ENCODE measurements around the gene ERG. TPM values are rescaled to one million over a fixed set of nuclear protein-coding genes. Genes with fewer than 3 reads are reported as not detected.

ERG gene
- polyA plus RNA-seq, 1 donor from 2014 or later, result not detected

DNA sequence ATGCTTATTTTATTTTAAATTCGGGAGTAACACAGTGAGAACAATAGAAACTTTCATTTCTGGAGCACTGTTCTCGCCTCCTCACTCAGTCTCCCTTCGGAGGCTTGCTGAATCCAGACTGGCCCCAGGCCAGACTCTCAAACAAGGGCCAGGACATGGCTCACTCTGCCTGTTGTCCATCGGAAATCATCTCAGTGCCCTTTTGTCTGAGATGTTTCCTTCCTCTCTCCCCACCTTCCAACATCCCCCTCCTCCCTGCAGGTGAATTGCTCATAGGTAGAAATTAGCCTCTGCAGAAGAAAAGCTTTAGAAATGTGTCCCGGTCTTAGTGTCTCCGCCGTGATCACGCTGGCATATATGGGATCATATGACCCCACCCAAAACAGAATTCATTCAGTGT, 55.2 kb downstream of the ERG start:
- no peak overlapping the region for H3K27ac ChIP-seq (ENCODE audit: low read length)
- H2AFZ ChIP-seq (ENCODE audit: low read depth, low read length), result no peak overlapping the region
- H3K4me2 ChIP-seq (ENCODE audit: low read length), result no peak overlapping the region
- no peak for TF ChIP-seq EP300 (conservative IDR thresholded peaks at IDR 0.05; ENCODE audit: poor library complexity, severe bottlenecking)
- TF ChIP-seq MXI1 (conservative IDR thresholded peaks at IDR 0.05; ENCODE audit: poor library complexity, severe bottlenecking), result no peak
- no peak for TF ChIP-seq TAF1 (IDR thresholded peaks at IDR 0.05; ENCODE audit: low read depth)
- TF ChIP-seq POLR2AphosphoS5 (IDR thresholded peaks at IDR 0.05), result no peak
- no peak for TF ChIP-seq SMC3 (conservative IDR thresholded peaks at IDR 0.05; ENCODE audit: poor library complexity)
- no peak for TF ChIP-seq CTCF (IDR thresholded peaks at IDR 0.05; ENCODE audit: poor library complexity, severe bottlenecking)
- no peak for TF ChIP-seq RAD21 (conservative IDR thresholded peaks at IDR 0.05)
- no peaks in the 10 kb centered on the region for H3K9me2 ChIP-seq (ENCODE audit: insufficient read depth, low read length)
- H3K27me3 ChIP-seq (ENCODE audit: insufficient read depth, low read depth, low read length), result no peaks in the 10 kb centered on the region
- no peaks in the 10 kb centered on the region for H3F3A ChIP-seq (ENCODE audit: insufficient read depth, low read length, poor library complexity, severe bottlenecking)
- no peaks in the 10 kb centered on the region for H3K36me3 ChIP-seq (ENCODE audit: insufficient read depth, low read length)
- no peak overlapping the region for H3K4me3 ChIP-seq (ENCODE audit: low read length)
- no peaks in the 10 kb centered on the region for H3K79me2 ChIP-seq (replicated peaks; ENCODE audit: insufficient read depth, low read length)
- no peaks in the 10 kb centered on the region for H4K20me1 ChIP-seq (ENCODE audit: insufficient read depth)
- H3K9ac ChIP-seq (ENCODE audit: low read length), result no peak overlapping the region
- no peaks in the 10 kb centered on the region for H3K9me3 ChIP-seq (ENCODE audit: low read length)

GRCh38 chr21:38441153-38441552, 57.1 kb downstream of the ERG start:
- Histone ChIP-seq H3K9ac (ENCODE audit: low read length) (no peak overlapping the region), H3K4me3 (ENCODE audit: low read length) (no peak overlapping the region), H3K27ac (ENCODE audit: low read length) (no peak overlapping the region), H4K20me1 (ENCODE audit: insufficient read depth) (no peaks in the 10 kb centered on the region), H3F3A (ENCODE audit: insufficient read depth, low read length, poor library complexity, severe bottlenecking) (no peaks in the 10 kb centered on the region), H3K9me3 (ENCODE audit: low read length) (no peaks in the 10 kb centered on the region), H3K4me2 (ENCODE audit: low read length) (no peak overlapping the region), H3K79me2 (replicated peaks; ENCODE audit: insufficient read depth, low read length) (no peaks in the 10 kb centered on the region), H3K9me2 (ENCODE audit: insufficient read depth, low read length) (no peaks in the 10 kb centered on the region), H2AFZ (ENCODE audit: low read depth, low read length) (no peak overlapping the region), H3K36me3 (ENCODE audit: insufficient read depth, low read length) (no peaks in the 10 kb centered on the region), H3K27me3 (ENCODE audit: insufficient read depth, low read depth, low read length) (no peaks in the 10 kb centered on the region)
- TF ChIP-seq POLR2AphosphoS5 (IDR thresholded peaks at IDR 0.05) (no peak), RAD21 (conservative IDR thresholded peaks at IDR 0.05) (no peak), TAF1 (IDR thresholded peaks at IDR 0.05; ENCODE audit: low read depth) (no peak)

- Histone ChIP-seq H2AFZ (ENCODE audit: low read depth, low read length) (no peak overlapping the region), H3K79me2 (replicated peaks; ENCODE audit: insufficient read depth, low read length) (no peaks in the 10 kb centered on the region), H3F3A (ENCODE audit: insufficient read depth, low read length, poor library complexity, severe bottlenecking) (no peaks in the 10 kb centered on the region), H3K9me2 (ENCODE audit: insufficient read depth, low read length) (no peaks in the 10 kb centered on the region), H3K4me2 (ENCODE audit: low read length) (no peak overlapping the region), H3K9me3 (ENCODE audit: low read length) (no peaks in the 10 kb centered on the region), H4K20me1 (ENCODE audit: insufficient read depth) (no peaks in the 10 kb centered on the region), H3K4me3 (ENCODE audit: low read length) (no peak overlapping the region), H3K9ac (ENCODE audit: low read length) (no peak overlapping the region), H3K27me3 (ENCODE audit: insufficient read depth, low read depth, low read length) (no peaks in the 10 kb centered on the region), H3K27ac (ENCODE audit: low read length) (no peak overlapping the region), H3K36me3 (ENCODE audit: insufficient read depth, low read length) (no peaks in the 10 kb centered on the region)
- TF ChIP-seq CTCF (IDR thresholded peaks at IDR 0.05; ENCODE audit: poor library complexity, severe bottlenecking) (no peak), REST (IDR thresholded peaks at IDR 0.05; ENCODE audit: borderline replicate concordance) (no peak), TAF1 (IDR thresholded peaks at IDR 0.05; ENCODE audit: low read depth) (no peak), SMC3 (conservative IDR thresholded peaks at IDR 0.05; ENCODE audit: poor library complexity) (no peak), RAD21 (conservative IDR thresholded peaks at IDR 0.05) (no peak), POLR2AphosphoS5 (IDR thresholded peaks at IDR 0.05) (no peak), MXI1 (conservative IDR thresholded peaks at IDR 0.05; ENCODE audit: poor library complexity, severe bottlenecking) (no peak), EP300 (conservative IDR thresholded peaks at IDR 0.05; ENCODE audit: poor library complexity, severe bottlenecking) (no peak)
Observed at GRCh38 chr21:38440746-38441145, 57.5 kb downstream of the ERG start.
